SJSA1 (cell line): ENCODE results near the gene IFT122. TPM values are rescaled to one million over a fixed set of nuclear protein-coding genes. Genes with fewer than 3 reads are reported as not detected.

Source experiments
- DNase-seq, 2 experiments: peaks; one replicate each; pipeline ENCODE4 v3.0.0-alpha.2; 2015 to 2020; ENCODE audit warnings: low spot score in 2 of 2, low read depth in 1 of 2
- H3K27ac ChIP-seq: fragments of 250-450 bp; sonication (Bioruptor Pico); 2 replicates; pipeline ENCODE4 v1.5.1; 2020; ENCODE audit warnings: mild to moderate bottlenecking, moderate library complexity
- H3K27me3 ChIP-seq: fragments of 250-450 bp; sonication (Bioruptor Pico); replicated peaks from 2 replicates; pipeline ENCODE4 v1.5.1; 2020; ENCODE audit warnings: mild to moderate bottlenecking, moderate library complexity
- H3K36me3 ChIP-seq: fragments of 250-450 bp; sonication (Bioruptor Pico); 2 replicates; pipeline ENCODE4 v1.5.1; 2020; ENCODE audit warnings: mild to moderate bottlenecking
- H3K4me1 ChIP-seq: fragments of 250-450 bp; sonication (Bioruptor Pico); replicated peaks from 2 replicates; pipeline ENCODE4 v1.6.1; 2021; ENCODE audit warnings: mild to moderate bottlenecking
- H3K4me3 ChIP-seq: fragments of 250-450 bp; sonication (Bioruptor Pico); 2 replicates; pipeline ENCODE4 v1.5.1; 2020; ENCODE audit warnings: mild to moderate bottlenecking
- H3K9me3 ChIP-seq: fragments of 250-450 bp; sonication (Bioruptor Pico); replicated peaks from 2 replicates; pipeline ENCODE4 v1.5.1; 2020; ENCODE audit warnings: mild to moderate bottlenecking
- total RNA-seq: library from RNA; depleted of rRNA; stranded (reverse); fragments of >200 nt; shearing (Covaris generic); gene quantifications from 2 replicates; pipeline ENCODE4 v1.2.3, GENCODE V29; 2014

The IFT122 gene
- total RNA-seq, 1 experiment from 2014 or later: 13.3 TPM

GRCh38 chr3:129530251-129530791 is 90.3 kb downstream of the IFT122 start:
- no peak overlapping the region for H3K4me3 ChIP-seq
- no peaks in the 10 kb centered on the region for H3K36me3 ChIP-seq
- no peaks in the 10 kb centered on the region for H3K27me3 ChIP-seq
- DNase-seq: peak in 1 of 2 experiments; percentile 57
- H3K4me1 ChIP-seq: peaks cover 24% of the 10 kb centered on the region
- no peaks in the 10 kb centered on the region for H3K9me3 ChIP-seq
- H3K27ac ChIP-seq: peak overlapping the region; percentile 15; the same call in 1 of the 2 replicates

GRCh38 chr3:129530821-129531220 is 90.8 kb downstream of the IFT122 start:
- no peak overlapping the region for H3K4me3 ChIP-seq
- no peak overlapping the region for H3K27ac ChIP-seq
- H3K4me1 ChIP-seq: peaks cover 24% of the 10 kb centered on the region
- no peaks in the 10 kb centered on the region for H3K36me3 ChIP-seq
- no peaks in the 10 kb centered on the region for H3K9me3 ChIP-seq
- H3K27me3 ChIP-seq: no peaks in the 10 kb centered on the region
- no peak for DNase-seq

GRCh38 chr3:129531699-129532098 is 91.7 kb downstream of the IFT122 start:
- H3K27me3 ChIP-seq: no peaks in the 10 kb centered on the region

GRCh38 chr3:129532261-129532660 is 92.2 kb downstream of the IFT122 start:
- no peaks in the 10 kb centered on the region for H3K36me3 ChIP-seq
- no peaks in the 10 kb centered on the region for H3K27me3 ChIP-seq
- no peak overlapping the region for H3K4me3 ChIP-seq
- H3K9me3 ChIP-seq: no peaks in the 10 kb centered on the region
- no peak overlapping the region for H3K27ac ChIP-seq
- DNase-seq: no peak
- peaks cover 24% of the 10 kb centered on the region for H3K4me1 ChIP-seq

More at GRCh38 chr3:129531699-129532098, 91.7 kb downstream of the IFT122 start:
- Histone ChIP-seq H3K36me3 (no peaks in the 10 kb centered on the region), H3K27ac (no peak overlapping the region), H3K4me3 (no peak overlapping the region), H3K4me1 (peaks cover 24% of the 10 kb centered on the region), H3K9me3 (no peaks in the 10 kb centered on the region)
- DNase-seq: no peak

GRCh38 chr3:129533406-129533805 is 93.4 kb downstream of the IFT122 start:
- Histone ChIP-seq H3K27me3 (no peaks in the 10 kb centered on the region), H3K36me3 (no peaks in the 10 kb centered on the region), H3K27ac (no peak overlapping the region), H3K4me1 (peaks cover 24% of the 10 kb centered on the region), H3K9me3 (no peaks in the 10 kb centered on the region), H3K4me3 (no peak overlapping the region)
- DNase-seq: no peak

GRCh38 chr3:129534428-129535027 is 94.5 kb downstream of the IFT122 start:
- no peak for DNase-seq
- no peak overlapping the region for H3K4me3 ChIP-seq
- no peaks in the 10 kb centered on the region for H3K9me3 ChIP-seq
- H3K36me3 ChIP-seq: no peaks in the 10 kb centered on the region
- peaks cover 20% of the 10 kb centered on the region for H3K4me1 ChIP-seq
- H3K27ac ChIP-seq: no peak overlapping the region
- H3K27me3 ChIP-seq: no peaks in the 10 kb centered on the region

- peaks cover 14% of the 10 kb centered on the region for H3K4me1 ChIP-seq
- H3K27me3 ChIP-seq: no peaks in the 10 kb centered on the region
- H3K27ac ChIP-seq: no peak overlapping the region
- H3K9me3 ChIP-seq: no peaks in the 10 kb centered on the region
- H3K4me3 ChIP-seq: no peak overlapping the region
- no peaks in the 10 kb centered on the region for H3K36me3 ChIP-seq
- DNase-seq: no peak
Observed at GRCh38 chr3:129535075-129535474, 95.1 kb downstream of the IFT122 start.

- no peak overlapping the region for H3K4me3 ChIP-seq
- no peak overlapping the region for H3K27ac ChIP-seq
- no peaks in the 10 kb centered on the region for H3K9me3 ChIP-seq
- DNase-seq: no peak
- H3K27me3 ChIP-seq: no peaks in the 10 kb centered on the region
- H3K36me3 ChIP-seq: no peaks in the 10 kb centered on the region
- peaks cover 6% of the 10 kb centered on the region; the same call in 1 of the 2 replicates for H3K4me1 ChIP-seq
Observed at GRCh38 chr3:129536374-129536667, 96.3 kb downstream of the IFT122 start.

GRCh38 chr3:129536804-129537203 is 96.8 kb downstream of the IFT122 start:
- H3K4me3 ChIP-seq: no peak overlapping the region
- no peaks in the 10 kb centered on the region for H3K36me3 ChIP-seq
- no peaks in the 10 kb centered on the region for H3K9me3 ChIP-seq
- H3K27ac ChIP-seq: no peak overlapping the region
- no peak for DNase-seq
- no peaks in the 10 kb centered on the region for H3K27me3 ChIP-seq
- H3K4me1 ChIP-seq: peaks cover 6% of the 10 kb centered on the region; the same call in 1 of the 2 replicates

- Histone ChIP-seq H3K27me3 (no peaks in the 10 kb centered on the region), H3K4me1 (peaks cover 6% of the 10 kb centered on the region; the same call in 1 of the 2 replicates), H3K4me3 (no peak overlapping the region), H3K27ac (no peak overlapping the region), H3K9me3 (no peaks in the 10 kb centered on the region), H3K36me3 (no peaks in the 10 kb centered on the region)
- DNase-seq: no peak
Observed at GRCh38 chr3:129539206-129539605, 99.2 kb downstream of the IFT122 start.

GRCh38 chr3:129540776-129541516 is 100.9 kb downstream of the IFT122 start:
- H3K4me3 ChIP-seq: no peak overlapping the region
- no peak for DNase-seq
- H3K9me3 ChIP-seq: no peaks in the 10 kb centered on the region
- H3K36me3 ChIP-seq: no peaks in the 10 kb centered on the region
- no peak overlapping the region for H3K27ac ChIP-seq
- no peaks in the 10 kb centered on the region for H3K27me3 ChIP-seq
- no peaks in the 10 kb centered on the region for H3K4me1 ChIP-seq

GRCh38 chr3:129542747-129543146 is 102.7 kb downstream of the IFT122 start:
- no peaks in the 10 kb centered on the region for H3K27me3 ChIP-seq
- H3K4me3 ChIP-seq: no peak overlapping the region
- no peaks in the 10 kb centered on the region for H3K36me3 ChIP-seq
- H3K4me1 ChIP-seq: no peaks in the 10 kb centered on the region
- H3K9me3 ChIP-seq: no peaks in the 10 kb centered on the region
- H3K27ac ChIP-seq: no peak overlapping the region
- DNase-seq: no peak

GRCh38 chr3:129543156-129543790 is 103.2 kb downstream of the IFT122 start, which contains the start of gene H1-8:
H1-8 (plus strand) TSS chr3:129543175; CDS start chr3:129543219, 44 bp downstream.
- H3K9me3 ChIP-seq: no peaks in the 10 kb centered on the region
- H3K4me1 ChIP-seq: no peaks in the 10 kb centered on the region
- H3K27ac ChIP-seq: no peak within 1 kb of the TSS
- H3K36me3 ChIP-seq: no peaks in the 10 kb centered on the region
- H3K4me3 ChIP-seq: no peak within 1 kb of the TSS
- H3K27me3 ChIP-seq: no peaks in the 10 kb centered on the region
- no peak for DNase-seq

GRCh38 chr3:129543999-129544398 is 104.0 kb downstream of the IFT122 start:
- no peaks in the 10 kb centered on the region for H3K9me3 ChIP-seq
- DNase-seq: no peak
- H3K4me1 ChIP-seq: peaks cover under 1% of the 10 kb centered on the region
- no peaks in the 10 kb centered on the region for H3K36me3 ChIP-seq
- H3K27me3 ChIP-seq: no peaks in the 10 kb centered on the region
- H3K27ac ChIP-seq: no peak overlapping the region
- no peak overlapping the region for H3K4me3 ChIP-seq
